Stimulated activated CD4-positive, alpha-beta T cell treated with anti-CD3 and anti-CD28 coated beads, Interleukin-4, amount 100 ng/mL, for 4 hours (primary cell): ENCODE data around the gene RAB18.
"Not testable (repeated sequence)": the region's sequence is repeated elsewhere in the genome, so short reads cannot be mapped to it uniquely, and the experiment has no call there.

Experiments used
- DNase-seq, 2 experiments: peaks; one replicate each; pipeline ENCODE4 v3.0.0-alpha.2; 2020

Gene RAB18

DNA sequence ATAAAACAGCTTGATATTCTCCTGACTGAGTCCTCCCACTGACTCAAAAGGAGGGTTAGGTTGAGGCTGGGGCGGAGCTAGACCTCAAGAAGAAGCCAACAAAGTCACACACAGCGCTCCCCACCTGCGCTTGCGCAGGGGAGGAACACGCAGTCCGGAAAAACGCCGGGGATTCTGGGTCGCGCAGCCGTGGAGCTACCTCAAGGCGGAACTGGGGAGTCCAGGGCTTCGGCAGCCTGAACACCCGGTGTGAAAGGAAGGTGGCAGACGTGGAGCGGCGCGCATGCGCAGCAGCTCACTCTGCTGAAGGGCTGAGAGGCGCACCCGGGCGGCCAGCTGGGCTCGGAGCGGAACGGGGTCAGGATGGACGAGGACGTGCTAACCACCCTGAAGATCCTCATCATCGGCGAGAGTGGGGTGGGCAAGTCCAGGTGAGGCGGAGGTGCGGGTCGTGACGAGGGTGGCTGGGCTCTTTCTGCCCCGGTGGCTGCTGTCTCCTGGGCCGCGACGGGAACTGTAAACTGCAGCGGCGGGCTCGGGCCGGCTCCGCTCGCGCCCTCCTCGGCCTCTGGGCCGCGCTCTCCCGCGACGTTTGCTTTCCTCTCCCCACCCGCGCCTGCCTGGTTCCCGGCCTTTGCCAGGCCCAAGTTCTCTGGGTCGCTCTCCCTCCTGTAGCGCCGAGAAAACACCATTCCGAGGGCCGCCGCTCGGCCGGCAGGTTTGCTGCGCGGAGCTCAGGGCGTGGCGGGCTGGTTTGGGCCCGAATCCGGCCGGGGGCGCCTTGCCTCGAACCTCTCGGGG lies at the start of gene RAB18:
Gene RAB18 (plus strand): TSS at position 298 of the 801 bp plus-strand sequence. CDS start 66 bp downstream, at position 364.
- DNase-seq = peak; percentile 96 to 99

- DNase-seq = no peak
These were observed 49.3 kb upstream of the RAB18 start for GRCh38 chr10:27454837-27455236.

DNA sequence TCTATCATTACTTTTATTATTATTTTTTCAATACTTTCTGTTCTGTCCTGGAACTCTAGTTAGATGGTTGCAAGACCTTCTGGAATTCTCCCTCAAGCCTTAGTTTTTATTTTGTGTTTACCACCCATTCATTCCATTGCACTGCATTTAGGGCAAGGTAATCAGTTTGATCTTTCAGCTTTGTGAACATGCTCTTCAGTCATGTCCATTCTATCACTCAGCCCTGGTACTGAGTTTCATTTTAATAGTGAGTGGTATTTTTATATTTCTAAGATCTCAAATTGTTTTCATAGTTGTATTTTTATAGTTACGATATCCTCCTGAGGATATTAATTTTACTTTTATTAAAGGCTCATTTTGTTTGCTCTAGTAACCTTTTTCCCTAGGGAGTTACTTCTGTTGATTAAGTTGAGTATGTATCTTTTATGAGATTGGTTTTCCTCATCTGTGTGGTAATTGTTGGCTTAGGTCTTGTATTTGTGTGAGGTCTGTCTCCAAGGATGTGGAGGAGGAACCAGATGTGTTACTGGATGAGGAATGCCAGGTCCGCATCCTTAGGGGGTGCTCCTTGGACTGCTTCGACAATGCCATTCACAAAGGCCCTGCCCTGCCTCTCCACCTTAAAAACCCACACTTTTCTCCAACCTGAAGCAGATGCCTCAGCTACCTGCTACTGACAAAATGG lies 46.7 kb upstream of the RAB18 start:
- DNase-seq = no peak

DNA sequence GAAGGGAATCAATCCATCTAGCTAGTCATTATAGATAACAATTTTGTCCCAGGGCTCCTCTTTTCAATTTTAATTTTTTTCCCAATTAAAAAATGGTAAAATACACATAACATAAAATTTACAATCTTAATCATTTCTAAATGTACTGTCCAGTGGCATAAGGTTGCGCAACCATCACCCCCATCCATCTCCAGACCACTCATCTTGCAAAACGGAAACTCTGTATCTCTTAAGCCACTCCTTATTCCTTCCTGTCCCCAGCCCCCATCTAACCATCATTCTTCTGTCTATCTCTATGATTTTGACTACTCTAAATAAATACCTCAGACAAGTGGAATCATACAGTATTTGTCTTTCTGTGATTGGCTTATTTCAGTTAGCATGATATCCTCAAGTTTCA lies 46.1 kb upstream of the RAB18 start:
- DNase-seq = no peak

- no peak for DNase-seq
These were observed 42.8 kb upstream of the RAB18 start for GRCh38 chr10:27461312-27461711.

DNA sequence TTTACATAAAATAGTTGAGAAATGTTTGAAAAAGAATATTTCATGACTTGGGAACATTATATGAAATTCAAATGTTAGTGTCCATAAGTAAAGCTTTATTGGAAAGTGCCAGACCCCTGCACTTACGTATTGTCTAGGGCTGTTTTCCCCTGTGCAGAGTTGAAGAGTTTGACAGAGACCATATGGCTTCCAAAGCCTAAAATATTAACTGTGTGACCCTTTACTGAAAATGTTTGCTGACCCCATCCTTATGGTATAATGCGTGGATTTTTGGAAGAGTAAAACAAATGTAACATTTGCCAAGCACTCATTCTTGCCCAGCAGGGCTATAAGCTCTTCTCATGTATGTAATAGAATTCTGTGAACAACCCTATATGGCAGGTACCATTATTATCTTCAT lies 40.1 kb upstream of the RAB18 start:
- no peak for DNase-seq

- DNase-seq = no peak
These were observed 39.1 kb upstream of the RAB18 start for GRCh38 chr10:27464993-27465392.

GRCh38 chr10:27465596-27465995 lies 38.5 kb upstream of the RAB18 start:
- not testable (repeated sequence) for DNase-seq

- DNase-seq = no peak
These were observed 33.2 kb upstream of the RAB18 start for GRCh38 chr10:27470885-27471284.

GRCh38 chr10:27474741-27475140 lies 29.4 kb upstream of the RAB18 start:
- no peak for DNase-seq

- DNase-seq = no peak
These were observed 25.1 kb upstream of the RAB18 start for GRCh38 chr10:27479016-27479415.

GRCh38 chr10:27481486-27481885 lies 22.6 kb upstream of the RAB18 start:
- DNase-seq = no peak

- DNase-seq = no peak
These were observed 20.8 kb upstream of the RAB18 start for GRCh38 chr10:27482984-27483956.

- DNase-seq = no peak
These were observed 18.7 kb upstream of the RAB18 start for GRCh38 chr10:27485368-27485767.

DNA sequence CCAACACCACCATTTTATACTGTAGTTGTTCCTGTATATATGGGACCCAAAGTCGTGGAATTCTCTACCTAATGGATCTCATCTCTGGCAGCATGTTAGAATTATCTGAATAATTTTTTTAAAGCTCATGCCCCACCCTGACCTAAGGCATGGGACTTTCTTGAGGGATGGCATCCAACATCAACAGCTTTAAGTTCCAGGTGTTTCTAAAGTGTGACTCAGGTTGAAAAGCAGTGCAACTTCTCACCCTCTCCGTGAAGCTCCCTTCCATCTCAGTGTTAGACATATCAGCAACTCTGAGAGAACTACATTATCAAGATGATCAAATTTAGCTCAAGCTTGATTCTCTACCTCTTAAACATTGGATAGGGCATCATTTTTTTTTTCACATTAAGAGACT lies 18.1 kb upstream of the RAB18 start:
- DNase-seq = no peak

DNA sequence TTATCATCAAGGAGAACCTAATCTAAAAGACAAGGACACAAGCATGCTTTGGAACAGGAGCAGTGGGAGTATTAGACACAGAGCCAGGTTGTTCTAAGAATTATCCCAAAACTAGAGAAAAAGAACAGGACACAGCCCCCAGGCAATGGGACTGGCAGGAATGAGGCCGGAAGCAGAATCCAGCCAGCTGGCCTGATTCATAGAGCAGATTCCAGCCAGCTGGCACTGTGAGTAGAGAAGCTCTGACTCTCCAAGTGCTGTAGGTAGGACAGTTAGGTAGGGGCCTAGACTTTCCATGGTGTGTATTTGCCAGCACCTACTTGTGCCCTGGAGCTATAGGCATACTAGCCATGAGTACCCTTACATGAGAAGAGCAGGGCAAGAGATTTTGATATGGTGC lies 13.3 kb upstream of the RAB18 start:
- DNase-seq = no peak

GRCh38 chr10:27494116-27494805 lies 9.8 kb upstream of the RAB18 start:
- no peak for DNase-seq

DNA sequence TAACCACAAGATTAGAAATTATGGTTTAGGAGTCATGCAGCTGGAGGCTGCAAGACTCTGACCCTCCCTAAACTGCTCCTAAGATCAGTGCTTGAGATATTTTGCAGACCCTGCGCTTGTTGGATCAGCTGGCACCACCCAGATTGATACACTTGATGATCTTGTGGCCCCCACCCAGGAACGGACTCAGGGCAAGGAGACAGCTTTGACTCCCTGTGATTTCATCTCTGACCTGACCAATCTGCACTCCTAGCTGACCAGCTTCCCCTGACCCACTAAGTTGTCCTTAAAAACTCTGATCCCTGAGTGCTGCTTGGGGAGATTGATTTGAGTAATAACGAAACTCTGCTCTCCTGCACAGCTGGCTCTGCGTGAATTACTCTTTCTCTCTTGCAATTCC lies 8.0 kb upstream of the RAB18 start:
- DNase-seq = no peak

- no peak for DNase-seq
These were observed 4.0 kb upstream of the RAB18 start for GRCh38 chr10:27500096-27500495.

- DNase-seq = no peak
These were observed 3.2 kb upstream of the RAB18 start for GRCh38 chr10:27500886-27501285.

GRCh38 chr10:27503498-27504006 lies 552 bp upstream of the RAB18 start:
- DNase-seq = no peak

DNA sequence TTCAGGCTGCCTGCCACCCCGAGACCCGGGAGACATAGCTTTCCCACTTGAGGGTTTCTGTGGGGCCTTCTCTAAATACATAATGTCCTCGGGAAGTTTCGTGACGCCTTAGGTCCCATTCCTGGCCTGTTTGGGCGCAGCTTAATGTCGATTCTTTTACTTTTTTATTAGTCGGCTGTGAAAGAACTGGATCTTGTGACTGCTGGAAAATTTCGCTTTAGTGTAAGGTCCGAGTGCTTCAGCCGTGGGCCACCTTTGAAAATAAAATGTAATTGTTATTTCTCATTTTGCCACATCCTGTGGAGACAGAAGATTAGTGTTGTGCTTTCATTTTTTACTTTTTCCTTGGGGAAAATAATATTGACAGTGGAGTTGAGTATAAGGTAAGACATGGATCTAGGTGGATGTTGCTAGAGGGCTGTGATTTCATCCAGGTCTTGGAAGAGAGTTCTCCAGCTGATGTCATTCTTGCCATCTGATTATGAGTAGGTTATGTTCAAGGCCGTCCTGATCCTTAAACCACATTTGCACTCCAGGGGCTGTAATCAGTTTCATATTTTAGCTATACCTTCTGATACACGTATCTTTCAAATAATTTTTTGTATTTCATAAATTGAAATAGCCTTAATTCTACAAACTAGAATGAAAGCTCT lies 830 bp downstream of the RAB18 start:
- no peak for DNase-seq
